HEK293 (cell line): ENCODE results near the gene MC1R.

Experiments
- CTCF ChIA-PET: fragments of 350-600 bp; formaldehyde crosslinking; extraction: SDS; loops from one replicate; lab custom pipeline; 2021; ENCODE audit warnings: antibody characterized with exemption; lab: Yijun Ruan, JAX
- POLR2A ChIA-PET: fragments of 300-600 bp; formaldehyde crosslinking; extraction: SDS; loops from one replicate; lab custom pipeline; 2020; ENCODE audit warnings: antibody characterized with exemption, inconsistent platforms; lab: Yijun Ruan, JAX
- H3K27ac ChIP-seq: fragments of 200-500 bp; sonication (Bioruptor generic); 2 replicates; pipeline ENCODE4 v1.5.1; 2014; ENCODE audit warnings: low read depth, low read length, control low read depth, inconsistent platforms; ENCODE audit errors: extremely low read depth
- H3K36me3 ChIP-seq, 2 experiments: fragments of 200-500 bp in 1 of 2; sonication (Bioruptor generic) in 1 of 2; 1 replicate in 1 of 2; 2 replicates in 1 of 2; pipeline ENCODE4 v1.5.1; 2014 to 2017; ENCODE audit warnings: inconsistent platforms in 2 of 2, low read length in 2 of 2; ENCODE audit not compliant: control insufficient read depth in 2 of 2, insufficient read depth in 1 of 2
- H3K4me1 ChIP-seq: fragments of 200-500 bp; sonication (Bioruptor generic); 2 replicates; pipeline ENCODE4 v1.5.1; 2014; ENCODE audit warnings: mild to moderate bottlenecking, low read length, inconsistent platforms; ENCODE audit not compliant: control insufficient read depth, insufficient read depth
- H3K4me3 ChIP-seq: 2 replicates; pipeline ENCODE4 v1.5.1; 2011; ENCODE audit warnings: low read depth, mild to moderate bottlenecking, control low read depth, low read length, moderate library complexity
- H3K9me3 ChIP-seq: fragments of 200-500 bp; sonication (Bioruptor generic); 2 replicates; pipeline ENCODE4 v1.5.1; 2014; ENCODE audit warnings: low read depth, low read length, inconsistent platforms; ENCODE audit not compliant: control insufficient read depth, insufficient read depth
- EGR2 ChIP-seq: fragments of 450-650 bp; formaldehyde crosslinking; IDR thresholded peaks from 2 replicates; pipeline ENCODE4 v1.5.1; 2016; ENCODE audit warnings: low read depth, missing biosample characterization, missing genetic modification characterization
- KLF1 ChIP-seq: fragments of 450-650 bp; formaldehyde crosslinking; IDR thresholded peaks from 2 replicates; pipeline ENCODE4 v1.5.1; 2016; ENCODE audit warnings: missing biosample characterization, missing genetic modification characterization
- TCF7L2 ChIP-seq: IDR thresholded peaks from 2 replicates; pipeline ENCODE4 v1.6.1; 2011; ENCODE audit warnings: low read depth, mild to moderate bottlenecking, inconsistent platforms, low read length, moderate library complexity, borderline replicate concordance
- ZBTB11 ChIP-seq: fragments of 450-650 bp; formaldehyde crosslinking; conservative IDR thresholded peaks from 2 replicates; pipeline ENCODE4 v1.5.1; 2016; ENCODE audit warnings: low read depth, missing biosample characterization, missing genetic modification characterization
- ZNF146 ChIP-seq: fragments of 450-650 bp; formaldehyde crosslinking; IDR thresholded peaks from 2 replicates; pipeline ENCODE4 v1.5.1; 2016; ENCODE audit warnings: missing biosample characterization, missing genetic modification characterization
- ZNF169 ChIP-seq: fragments of 450-650 bp; formaldehyde crosslinking; IDR thresholded peaks from 2 replicates; pipeline ENCODE4 v1.5.1; 2016; ENCODE audit warnings: missing biosample characterization, missing genetic modification characterization
- ZNF202 ChIP-seq: fragments of 450-650 bp; formaldehyde crosslinking; IDR thresholded peaks from 2 replicates; pipeline ENCODE4 v1.5.1; 2016; ENCODE audit warnings: missing biosample characterization, missing genetic modification characterization, borderline replicate concordance
- ZNF214 ChIP-seq: fragments of 450-650 bp; formaldehyde crosslinking; IDR thresholded peaks from 2 replicates; pipeline ENCODE4 v1.5.1; 2017; ENCODE audit warnings: missing biosample characterization, mild to moderate bottlenecking, missing genetic modification characterization, borderline replicate concordance
- ZNF404 ChIP-seq: fragments of 450-650 bp; formaldehyde crosslinking; IDR thresholded peaks from 2 replicates; pipeline ENCODE4 v1.5.1; 2017; ENCODE audit warnings: missing biosample characterization, missing genetic modification characterization
- ZNF423 ChIP-seq: fragments of 450-650 bp; formaldehyde crosslinking; IDR thresholded peaks from 2 replicates; pipeline ENCODE4 v1.5.1; 2016; ENCODE audit warnings: missing biosample characterization, missing genetic modification characterization
- ZNF529 ChIP-seq: fragments of 450-650 bp; formaldehyde crosslinking; IDR thresholded peaks from 2 replicates; pipeline ENCODE4 v1.5.1; 2017; ENCODE audit warnings: missing genetic modification characterization, missing biosample characterization; ENCODE audit not compliant: insufficient replicate concordance
- ZNF677 ChIP-seq: fragments of 450-650 bp; IDR thresholded peaks from 2 replicates; pipeline ENCODE4 v1.5.0; 2018; ENCODE audit warnings: missing biosample characterization, mild to moderate bottlenecking, missing genetic modification characterization, moderate library complexity
- ZSCAN30 ChIP-seq: fragments of 450-650 bp; IDR thresholded peaks from 2 replicates; pipeline ENCODE4 v1.5.1; 2018; ENCODE audit warnings: missing biosample characterization, mild to moderate bottlenecking, missing genetic modification characterization, moderate library complexity
- TF ChIP-seq, protein P1 (sequence below): fragments of 450-650 bp; formaldehyde crosslinking; IDR thresholded peaks from 2 replicates; pipeline ENCODE4 v1.5.1; 2016; ENCODE audit warnings: missing biosample characterization, missing genetic modification characterization
- TF ChIP-seq, protein P2 (sequence below): fragments of 450-650 bp; formaldehyde crosslinking; IDR thresholded peaks from 2 replicates; pipeline ENCODE4 v1.5.1; 2016; ENCODE audit warnings: missing biosample characterization, missing genetic modification characterization

MC1R gene

GRCh38 chr16:89895482-89896250 lies 23.0 kb upstream of the MC1R start:
- ChIA-PET POLR2A (no interaction called here), CTCF (interaction anchor here (1.6 kb wide), 1 partner anchor 14 kb away, joined by 9 read pairs; no protein-coding TSS in a partner anchor)
- H3K36me3 ChIP-seq, result peaks cover 4 to 92% of the 10 kb centered on the region in 2 experiments; a peak in 2 of 3 replicates

DNA sequence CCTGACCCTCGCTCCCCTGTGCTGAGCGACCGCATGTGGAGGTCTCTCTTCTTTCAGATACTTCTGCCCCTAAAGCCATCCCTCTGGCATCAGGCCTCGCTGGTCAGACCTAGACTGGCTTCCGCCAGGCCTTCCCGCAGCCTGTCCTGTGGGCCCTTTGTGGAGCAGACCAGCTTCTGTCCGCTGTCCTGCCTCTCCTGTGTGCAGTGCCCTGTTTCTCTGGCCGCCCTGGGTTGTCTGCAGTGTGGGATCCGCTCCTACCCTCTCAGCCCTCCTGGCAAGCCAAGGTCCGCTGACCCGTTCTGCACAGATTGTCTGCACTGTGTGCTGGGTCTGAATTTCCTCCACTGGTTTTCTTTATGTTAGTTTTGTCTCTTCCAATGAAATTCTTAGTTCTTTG lies 21.5 kb upstream of the MC1R start:
- TF ChIP-seq ZNF404, result no peak
- TF ChIP-seq TCF7L2, result no peak
- no peak for TF ChIP-seq ZNF423 (tag by site-specific recombination)
- no peak for TF ChIP-seq ZNF529 (tag by site-specific recombination)
- TF ChIP-seq ZSCAN30 (tag by site-specific recombination), result no peak
- no peak for TF ChIP-seq ZNF677 (tag by site-specific recombination)
- no peak for TF ChIP-seq ZNF214
- no peak for TF ChIP-seq ZNF169 (tag by site-specific recombination)
- no peak for TF ChIP-seq ZBTB11 (tag by site-specific recombination)
- TF ChIP-seq, protein P1, sequence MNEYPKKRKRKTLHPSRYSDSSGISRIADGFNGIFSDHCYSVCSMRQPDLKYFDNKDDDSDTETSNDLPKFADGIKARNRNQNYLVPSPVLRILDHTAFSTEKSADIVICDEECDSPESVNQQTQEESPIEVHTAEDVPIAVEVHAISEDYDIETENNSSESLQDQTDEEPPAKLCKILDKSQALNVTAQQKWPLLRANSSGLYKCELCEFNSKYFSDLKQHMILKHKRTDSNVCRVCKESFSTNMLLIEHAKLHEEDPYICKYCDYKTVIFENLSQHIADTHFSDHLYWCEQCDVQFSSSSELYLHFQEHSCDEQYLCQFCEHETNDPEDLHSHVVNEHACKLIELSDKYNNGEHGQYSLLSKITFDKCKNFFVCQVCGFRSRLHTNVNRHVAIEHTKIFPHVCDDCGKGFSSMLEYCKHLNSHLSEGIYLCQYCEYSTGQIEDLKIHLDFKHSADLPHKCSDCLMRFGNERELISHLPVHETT, result no peak
- TF ChIP-seq, all 188 proteins: peak for 0
- Histone ChIP-seq H3K4me3 (no peak overlapping the region), H3K36me3 (peaks cover 4 to 82% of the 10 kb centered on the region in 2 experiments; a peak in 2 of 3 replicates), H3K4me1 (no peaks in the 10 kb centered on the region), H3K9me3 (no peaks in the 10 kb centered on the region), H3K27ac (no peak overlapping the region)
- CTCF ChIA-PET, result interaction anchor here (0.8 to 1.0 kb wide), 2 partner anchors 9 to 13 kb away, joined by 3 to 4 read pairs; no protein-coding TSS in a partner anchor
- POLR2A ChIA-PET, result interaction anchor here (0.5 kb wide), 1 partner anchor 107 kb away, joined by 3 read pairs; no protein-coding TSS in a partner anchor

More at GRCh38 chr16:89895482-89896250, 23.0 kb upstream of the MC1R start:
- TF ChIP-seq, protein P2, sequence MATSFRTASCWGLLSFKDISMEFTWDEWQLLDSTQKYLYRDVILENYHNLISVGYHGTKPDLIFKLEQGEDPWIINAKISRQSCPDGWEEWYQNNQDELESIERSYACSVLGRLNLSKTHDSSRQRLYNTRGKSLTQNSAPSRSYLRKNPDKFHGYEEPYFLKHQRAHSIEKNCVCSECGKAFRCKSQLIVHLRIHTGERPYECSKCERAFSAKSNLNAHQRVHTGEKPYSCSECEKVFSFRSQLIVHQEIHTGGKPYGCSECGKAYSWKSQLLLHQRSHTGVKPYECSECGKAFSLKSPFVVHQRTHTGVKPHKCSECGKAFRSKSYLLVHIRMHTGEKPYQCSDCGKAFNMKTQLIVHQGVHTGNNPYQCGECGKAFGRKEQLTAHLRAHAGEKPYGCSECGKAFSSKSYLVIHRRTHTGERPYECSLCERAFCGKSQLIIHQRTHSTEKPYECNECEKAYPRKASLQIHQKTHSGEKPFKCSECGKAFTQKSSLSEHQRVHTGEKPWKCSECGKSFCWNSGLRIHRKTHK (tag by site-specific recombination), result no peak
- TF ChIP-seq ZNF146 (tag by site-specific recombination), result 0 out of 2 replicates have a peak, but pooled peaks have one; percentile 22
- H3K4me3 ChIP-seq, result no peak overlapping the region
- H3K27ac ChIP-seq, result no peak overlapping the region
- H3K4me1 ChIP-seq, result no peaks in the 10 kb centered on the region
- H3K9me3 ChIP-seq, result no peaks in the 10 kb centered on the region

GRCh38 chr16:89898201-89898967 lies 20.3 kb upstream of the MC1R start:
- Histone ChIP-seq H3K36me3 (peaks cover 4 to 78% of the 10 kb centered on the region in 2 experiments; a peak in 2 of 3 replicates), H3K4me1 (no peaks in the 10 kb centered on the region), H3K9me3 (no peaks in the 10 kb centered on the region), H3K4me3 (no peak overlapping the region), H3K27ac (no peak overlapping the region)
- TF ChIP-seq ZNF202 (tag by site-specific recombination) (no peak), EGR2 (tag by site-specific recombination) (peak; percentile 82), KLF1 (peak; percentile 78)
- POLR2A ChIA-PET, result no interaction called here
- CTCF ChIA-PET, result interaction anchor here (0.6 to 3.4 kb wide), 4 partner anchors 12 to 38 kb away, joined by 3 to 13 read pairs (median 4); no protein-coding TSS in a partner anchor
